Tibial artery (tissue), 4 donors: Measurements from ENCODE around the gene OXTR.
"Not testable (repeated sequence)": the region's sequence is repeated elsewhere in the genome, so short reads cannot be mapped to it uniquely, and the experiment has no call there.

Experiments used
- DNase-seq, 2 donors: peaks; one replicate each; pipeline ENCODE4 v3.0.0-alpha.2; 2019
- H3K27ac ChIP-seq, 2 donors: fragments of 200-600 bp; sonication (generic) in 1 of 2; 1 replicate in 1 of 2; 2 replicates in 1 of 2; pipeline ENCODE4 v1.5.1; 2018 to 2019; ENCODE audit warnings: mild to moderate bottlenecking in 1 of 2
- H3K27me3 ChIP-seq, 2 donors: fragments of 200-600 bp; sonication (generic) in 1 of 2; one replicate each; pipeline versions ENCODE4 v1.5.1 to v1.6.0; 2016 to 2019
- H3K36me3 ChIP-seq, 3 donors: fragments of 200-600 bp; sonication (generic) in 2 of 3; one replicate each; pipeline ENCODE4 v1.5.1; 2016 to 2019; ENCODE audit warnings: mild to moderate bottlenecking in 2 of 3
- H3K4me1 ChIP-seq, 4 donors: fragments of 200-600 bp; sonication (generic) in 2 of 4; 1 replicate in 3 of 4; 2 replicates in 1 of 4; pipeline ENCODE4 v1.5.1; 2016 to 2019
- H3K4me3 ChIP-seq, 2 donors: fragments of 200-600 bp; sonication (generic) in 1 of 2; 1 replicate in 1 of 2; 2 replicates in 1 of 2; pipeline ENCODE4 v1.5.1; 2018 to 2019; ENCODE audit warnings: mild to moderate bottlenecking in 2 of 2
- H3K9me3 ChIP-seq, 3 donors: fragments of 200-600 bp; sonication (generic) in 1 of 3; one replicate each; pipeline ENCODE4 v1.5.1; 2016 to 2019
- CTCF ChIP-seq, 2 experiments: fragments of 200-600 bp in 1 of 2; fragments of 450-650 bp in 1 of 2; IDR thresholded peaks; one replicate each; pipeline ENCODE4 v1.5.1; 2017 to 2019; ENCODE audit warnings: antibody characterized with exemption in 2 of 2, mild to moderate bottlenecking in 1 of 2, moderate library complexity in 1 of 2
- intact Hi-C: fragments of 100-400 bp; cut with DNase I; formaldehyde crosslinking; loops from one replicate; pipeline ENCODE4 v1.15.0; 2023; ENCODE audit warnings: low total_unique reads

OXTR gene

GRCh38 chr3:8722808-8723207 is 46.6 kb downstream of the OXTR start:
- TF ChIP-seq CTCF (IDR thresholded peaks at IDR 0.05): no peak
- intact Hi-C loops: no loop called here
- H3K4me3 ChIP-seq: no peak overlapping the region
- no peaks in the 10 kb centered on the region for H3K36me3 ChIP-seq
- no peaks in the 10 kb centered on the region for H3K4me1 ChIP-seq
- DNase-seq: no peak
- H3K27me3 ChIP-seq: no peaks in the 10 kb centered on the region
- no peak overlapping the region for H3K27ac ChIP-seq
- peaks cover 0 to 15% (median 8%) of the 10 kb centered on the region in 3 donors for H3K9me3 ChIP-seq

- H3K4me3 ChIP-seq, H3K9me3 ChIP-seq, H3K27me3 ChIP-seq, H3K36me3 ChIP-seq, intact Hi-C loops, DNase-seq, H3K27ac ChIP-seq: not testable (repeated sequence)
- peaks cover 0 to 12% (median 3%) of the 10 kb centered on the region in 4 donors for H3K4me1 ChIP-seq
These were observed 53.7 kb downstream of the OXTR start for GRCh38 chr3:8715757-8716156.

- Histone ChIP-seq H3K4me3 (no peak overlapping the region), H3K27ac (no peak overlapping the region), H3K36me3 (no peaks in the 10 kb centered on the region), H3K4me1 (peaks cover 0 to 12% (median 3%) of the 10 kb centered on the region in 4 donors), H3K9me3 (no peaks in the 10 kb centered on the region), H3K27me3 (no peaks in the 10 kb centered on the region)
- intact Hi-C loops: no loop called here
- TF ChIP-seq CTCF (IDR thresholded peaks at IDR 0.05): no peak
- no peak for DNase-seq
These were observed 55.3 kb downstream of the OXTR start for GRCh38 chr3:8713901-8714759.

- Histone ChIP-seq H3K36me3 (no peaks in the 10 kb centered on the region), H3K27ac (no peak overlapping the region), H3K27me3 (no peaks in the 10 kb centered on the region), H3K9me3 (no peaks in the 10 kb centered on the region), H3K4me3 (no peak overlapping the region), H3K4me1 (peaks cover 0 to 12% (median 3%) of the 10 kb centered on the region in 4 donors)
- intact Hi-C loops: no loop called here
- TF ChIP-seq CTCF (IDR thresholded peaks at IDR 0.05): no peak
- no peak for DNase-seq
These were observed 56.5 kb downstream of the OXTR start for GRCh38 chr3:8712908-8713255.

GRCh38 chr3:8712045-8712907 is 57.1 kb downstream of the OXTR start:
- Histone ChIP-seq H3K27ac (no peak overlapping the region), H3K27me3 (no peaks in the 10 kb centered on the region), H3K9me3 (no peaks in the 10 kb centered on the region), H3K4me1 (peaks cover 0 to 12% (median 3%) of the 10 kb centered on the region in 4 donors), H3K36me3 (no peaks in the 10 kb centered on the region), H3K4me3 (no peak overlapping the region)
- intact Hi-C loops: no loop called here
- no peak for TF ChIP-seq CTCF (IDR thresholded peaks at IDR 0.05)
- DNase-seq: no peak
